HG03520 (cell line): Measurements from ENCODE around the gene DNMT3B.
A peak's percentile ranks its signal among the peaks of the same experiment; 100 is the strongest.

ENCODE experiments used
- ATAC-seq: cut with Tn5 transposase; IDR thresholded peaks from one replicate; pipeline ENCODE4 v1.9.1; 2021; ENCODE audit warnings: mild to moderate bottlenecking, moderate library complexity; ENCODE audit not compliant: unreplicated experiment

DNMT3B gene

GRCh38 chr20:32820698-32821377 is 58.7 kb downstream of the DNMT3B start:
- peak; percentile 5 for ATAC-seq

- ATAC-seq, result no peak
Observed at GRCh38 chr20:32822225-32822624, 60.0 kb downstream of the DNMT3B start.

GRCh38 chr20:32823078-32823477 is 60.9 kb downstream of the DNMT3B start:
- ATAC-seq, result no peak

- ATAC-seq, result no peak
Observed at GRCh38 chr20:32823737-32824588, 61.8 kb downstream of the DNMT3B start.

GRCh38 chr20:32828029-32828680 is 66.0 kb downstream of the DNMT3B start:
- no peak for ATAC-seq

GRCh38 chr20:32829311-32830005 is 67.3 kb downstream of the DNMT3B start:
- ATAC-seq, result no peak

- no peak for ATAC-seq
Observed at GRCh38 chr20:32830437-32830836, 68.3 kb downstream of the DNMT3B start.

GRCh38 chr20:32831982-32832381 is 69.8 kb downstream of the DNMT3B start:
- ATAC-seq, result no peak

GRCh38 chr20:32832664-32833063 is 70.5 kb downstream of the DNMT3B start:
- ATAC-seq, result no peak

- ATAC-seq, result no peak
Observed at GRCh38 chr20:32834972-32835371, 72.8 kb downstream of the DNMT3B start.

GRCh38 chr20:32837157-32837556 is 75.0 kb downstream of the DNMT3B start:
- ATAC-seq, result no peak

GRCh38 chr20:32839227-32839981 is 77.2 kb downstream of the DNMT3B start:
- ATAC-seq, result no peak

- ATAC-seq, result no peak
Observed at GRCh38 chr20:32839982-32840285, 77.7 kb downstream of the DNMT3B start.

- ATAC-seq, result no peak
Observed at GRCh38 chr20:32841174-32841573, 79.0 kb downstream of the DNMT3B start.

- ATAC-seq, result no peak
Observed at GRCh38 chr20:32841632-32842031, 79.4 kb downstream of the DNMT3B start.

- no peak for ATAC-seq
Observed at GRCh38 chr20:32842688-32843524, 80.7 kb downstream of the DNMT3B start.

GRCh38 chr20:32845786-32846185 is 83.6 kb downstream of the DNMT3B start:
- no peak for ATAC-seq

- no peak for ATAC-seq
Observed at GRCh38 chr20:32846852-32847251, 84.7 kb downstream of the DNMT3B start.

GRCh38 chr20:32847964-32848363 is 85.8 kb downstream of the DNMT3B start:
- ATAC-seq, result no peak

- no peak for ATAC-seq
Observed at GRCh38 chr20:32848846-32849245, 86.7 kb downstream of the DNMT3B start.
